Activated T-cell treated with anti-CD3 and anti-CD28 coated beads for 1 hour (primary cell): Measurements from ENCODE around the gene ROCK2.

ENCODE experiments used
- DNase-seq: peaks from one replicate; pipeline ENCODE4 v3.0.0-alpha.2; 2020; ENCODE audit warnings: low read depth

Gene ROCK2

DNA sequence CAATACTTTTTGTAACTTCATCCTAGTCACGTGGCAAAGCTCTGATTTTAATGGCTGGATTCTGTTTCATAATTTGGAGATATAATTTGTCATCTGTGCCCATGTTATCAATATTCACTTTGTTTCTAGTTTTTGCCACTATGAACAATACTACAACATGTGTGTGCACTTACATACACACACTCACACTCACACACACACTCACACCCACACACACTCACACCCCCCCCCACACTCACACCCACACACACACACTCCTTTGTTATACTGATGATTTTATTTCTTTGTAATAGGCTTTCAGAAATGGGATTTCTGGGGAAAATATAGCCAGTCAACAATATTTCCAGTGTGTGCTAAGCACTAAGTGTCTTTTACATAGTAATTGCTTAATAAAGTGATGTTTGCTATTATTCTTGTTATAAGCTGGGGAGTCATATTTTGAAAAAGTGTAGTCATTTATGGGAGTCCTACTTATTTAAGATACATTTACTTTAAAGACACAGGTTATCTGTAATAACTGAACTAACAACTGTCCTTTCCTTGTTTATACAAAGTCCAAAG lies 22.8 kb upstream of the ROCK2 start:
- no peak for DNase-seq

DNA sequence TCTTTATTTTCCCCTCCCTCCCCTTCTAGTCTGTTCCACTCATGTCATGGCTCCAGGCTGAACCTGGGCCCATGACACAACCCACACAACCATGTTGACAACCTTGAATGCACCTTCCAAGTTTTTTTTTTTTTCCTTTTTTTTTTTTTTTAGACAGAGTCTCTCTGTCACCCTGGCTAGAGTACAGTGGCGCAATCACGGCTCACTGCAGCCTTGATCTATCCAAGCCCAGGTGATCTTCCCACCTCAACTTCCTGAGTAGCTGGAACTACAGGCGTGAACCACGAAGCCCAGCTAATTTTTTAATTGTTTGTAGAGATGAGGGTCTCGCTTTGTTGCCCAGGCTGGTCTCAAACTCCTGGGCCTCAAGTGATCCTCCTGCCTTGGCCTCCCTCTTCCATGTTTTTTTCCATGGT lies 21.9 kb upstream of the ROCK2 start:
- DNase-seq = no peak

DNA sequence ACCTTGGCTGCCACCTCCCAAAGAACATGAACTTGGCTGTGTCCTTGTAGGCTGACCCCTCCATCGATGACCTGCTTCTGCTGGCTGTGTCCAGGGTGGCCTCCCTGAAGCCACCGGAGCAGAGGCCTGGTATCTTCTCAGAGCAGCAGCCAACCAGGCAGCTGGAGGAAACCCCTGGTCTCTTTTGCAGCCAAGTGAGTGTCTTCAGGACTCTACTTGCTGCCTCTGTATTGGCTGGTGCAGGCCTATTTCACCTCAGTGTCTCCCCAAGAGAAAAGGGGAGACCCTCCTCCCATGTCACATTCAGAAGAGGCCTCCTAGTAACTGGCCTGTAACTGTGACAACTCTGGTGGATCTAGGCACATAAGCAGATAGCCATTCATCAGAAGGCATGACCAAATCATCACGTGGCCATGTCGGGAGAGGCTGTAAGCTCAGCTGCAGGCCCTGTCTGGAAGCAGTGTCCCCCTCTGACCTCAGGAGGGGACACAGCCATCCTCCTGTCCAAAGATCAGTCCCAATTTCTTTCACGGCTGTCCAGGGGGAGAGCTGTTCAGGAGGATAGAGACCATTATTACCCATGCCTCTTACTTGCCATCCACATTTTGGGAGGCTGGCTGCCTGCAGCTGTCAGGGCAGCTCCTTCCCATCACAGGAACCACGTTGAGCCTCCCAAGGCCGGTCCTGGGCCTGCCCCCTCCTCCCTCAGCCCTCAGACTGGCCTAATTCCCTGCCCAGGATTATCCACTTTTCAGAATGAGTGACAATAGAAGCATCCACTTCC lies 20.9 kb upstream of the ROCK2 start:
- DNase-seq = no peak

DNA sequence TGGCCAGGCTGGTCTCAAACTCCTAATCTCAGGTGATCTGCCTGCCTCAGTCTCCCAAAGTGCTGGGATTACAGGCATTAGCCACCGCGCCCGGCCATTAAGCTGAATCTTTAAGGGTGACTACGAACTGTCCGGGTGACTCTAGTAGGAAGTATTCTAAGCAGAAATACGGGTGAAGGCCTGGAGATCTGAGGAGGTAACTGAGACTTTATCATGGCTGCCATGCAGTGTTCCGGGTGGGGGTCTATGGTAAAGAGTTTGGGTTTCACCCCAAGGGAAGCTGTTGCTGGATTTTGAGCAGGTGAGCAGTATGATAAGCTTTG lies 20.1 kb upstream of the ROCK2 start:
- DNase-seq = no peak

DNA sequence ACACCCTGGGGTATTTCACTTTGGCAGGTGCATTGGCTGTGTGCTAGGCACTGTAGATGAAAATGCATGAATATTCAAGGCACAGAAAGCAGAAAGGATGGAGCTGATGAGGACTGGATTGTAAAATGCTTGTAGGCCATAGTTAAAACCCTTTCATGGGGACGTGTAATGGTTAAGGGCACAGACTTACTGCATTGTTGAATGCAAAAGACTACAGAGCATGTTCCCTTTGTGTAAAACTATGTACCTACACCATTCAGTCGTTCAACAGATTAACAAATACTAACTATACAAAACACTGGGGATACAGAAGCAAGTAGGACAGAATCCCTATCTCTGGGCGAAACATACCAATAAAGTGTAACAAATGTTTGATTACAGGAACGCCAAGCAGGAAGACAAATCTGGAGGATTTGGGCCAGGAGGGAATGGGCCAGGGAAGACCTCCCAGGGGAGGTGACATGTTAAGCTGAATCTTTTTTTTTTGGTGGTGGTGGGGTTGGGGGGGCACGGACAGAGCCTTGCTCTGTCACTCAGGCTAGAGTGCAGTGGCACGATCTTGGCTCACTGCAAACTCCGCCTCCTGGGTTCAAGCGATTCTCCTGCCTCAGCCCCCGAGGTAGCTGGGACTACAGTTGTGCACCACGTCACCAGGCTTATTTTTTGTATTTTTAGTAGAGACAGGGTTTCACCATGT lies 19.6 kb upstream of the ROCK2 start:
- no peak for DNase-seq

DNA sequence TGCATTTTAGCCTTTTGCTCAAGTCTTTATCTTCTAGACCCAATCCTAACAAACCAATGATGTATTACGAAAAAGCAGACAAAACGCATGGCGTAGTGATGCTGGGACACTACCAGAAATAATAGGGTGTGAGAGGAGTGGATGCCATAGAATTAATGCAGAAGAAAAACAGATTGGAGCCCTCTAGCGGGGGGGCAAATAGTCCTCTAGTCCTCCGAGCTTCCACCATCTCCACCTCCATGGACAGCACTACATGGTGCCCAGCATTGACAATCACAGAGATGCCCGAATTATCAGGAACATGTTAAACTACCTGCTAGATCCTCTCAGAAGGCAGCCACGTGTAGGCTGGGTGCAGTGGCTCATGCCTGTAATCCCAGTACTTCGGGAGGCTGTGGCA lies 15.4 kb upstream of the ROCK2 start:
- no peak for DNase-seq

DNA sequence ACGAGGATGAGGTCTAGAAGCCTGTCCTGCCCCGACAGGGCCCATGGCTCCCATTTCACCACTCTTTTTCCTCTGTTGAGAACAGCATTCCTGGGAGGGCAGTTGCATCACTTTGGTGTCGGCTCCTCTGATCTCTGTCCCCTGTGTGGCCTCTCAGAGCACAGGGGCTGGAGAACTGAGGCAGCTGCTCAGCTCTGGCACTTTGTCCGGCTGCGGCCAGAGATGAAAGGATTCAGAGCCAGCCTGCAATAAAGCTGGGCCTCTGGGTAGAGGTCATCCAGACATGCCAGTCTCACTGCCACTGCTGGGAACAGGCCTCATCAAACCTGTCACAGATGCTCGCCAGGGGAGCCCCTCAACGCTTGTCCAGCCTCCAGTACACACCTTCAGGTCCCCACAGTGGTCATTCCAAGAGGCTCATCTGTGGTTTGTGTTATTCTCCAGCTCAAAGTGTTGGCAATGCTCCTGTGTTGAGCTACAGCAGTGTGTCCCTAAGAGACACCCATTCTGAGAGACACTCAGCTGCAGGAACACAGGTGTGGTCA lies 13.1 kb upstream of the ROCK2 start:
- DNase-seq = no peak

DNA sequence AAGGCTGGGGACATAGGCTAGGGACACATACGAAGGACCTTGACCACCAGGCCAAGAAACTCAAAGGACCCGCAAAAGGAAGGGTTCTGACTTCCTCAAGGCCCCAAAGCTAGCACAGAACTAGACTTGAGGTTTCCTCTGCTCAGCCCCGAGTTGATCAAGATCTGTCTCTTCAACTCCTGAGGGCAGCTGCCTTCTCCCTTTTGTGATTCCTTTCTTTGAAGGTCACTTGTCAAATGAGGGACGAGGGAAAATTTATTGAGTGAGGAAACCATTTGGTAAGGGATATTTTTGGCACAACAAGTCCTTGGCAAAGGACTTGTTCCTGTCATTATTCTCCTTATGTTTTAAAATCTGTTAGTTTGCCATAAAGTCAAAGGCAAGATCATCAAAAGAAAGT lies 12.3 kb upstream of the ROCK2 start:
- no peak for DNase-seq

DNA sequence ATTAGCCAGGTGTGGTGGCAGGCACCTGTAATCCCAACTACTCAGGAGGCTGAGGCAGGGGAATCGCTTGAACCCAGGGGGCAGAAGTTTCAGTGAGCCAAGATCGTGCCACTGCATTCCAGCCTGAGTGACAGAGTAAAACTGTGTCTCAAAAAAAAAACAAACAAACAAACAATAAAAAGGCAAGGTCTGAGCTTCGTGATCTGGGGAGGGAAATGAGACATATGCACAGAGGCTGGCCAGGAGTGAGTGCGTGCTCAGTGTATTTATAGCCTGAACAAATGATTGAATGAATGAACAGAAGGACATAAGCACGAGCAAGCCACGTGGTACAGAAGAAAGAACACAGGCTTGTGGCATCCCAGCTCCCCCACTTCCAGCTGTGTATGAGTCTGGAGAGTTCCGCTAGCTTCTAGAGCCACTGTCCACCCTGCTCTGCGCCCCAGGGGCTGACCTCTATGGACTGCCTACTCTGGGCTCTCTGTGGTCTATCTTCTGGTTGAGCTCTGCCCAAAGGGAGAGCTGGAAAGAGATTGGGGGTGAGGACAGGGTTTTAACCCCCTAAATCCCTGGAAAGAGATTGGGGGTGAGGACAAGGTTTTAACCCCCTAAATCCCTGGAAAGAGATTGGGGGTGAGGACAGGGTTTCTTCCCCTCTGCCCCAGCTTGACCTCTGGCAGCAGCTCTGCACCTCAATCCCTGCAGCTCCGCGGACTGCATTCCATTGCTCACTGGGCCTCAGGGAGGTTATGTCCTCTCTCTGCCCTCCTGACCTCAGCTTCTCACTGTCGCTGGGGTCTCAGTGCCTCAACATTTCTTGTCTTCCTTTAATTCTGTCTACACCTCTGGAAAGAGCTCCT lies 11.0 kb upstream of the ROCK2 start:
- DNase-seq = no peak

DNA sequence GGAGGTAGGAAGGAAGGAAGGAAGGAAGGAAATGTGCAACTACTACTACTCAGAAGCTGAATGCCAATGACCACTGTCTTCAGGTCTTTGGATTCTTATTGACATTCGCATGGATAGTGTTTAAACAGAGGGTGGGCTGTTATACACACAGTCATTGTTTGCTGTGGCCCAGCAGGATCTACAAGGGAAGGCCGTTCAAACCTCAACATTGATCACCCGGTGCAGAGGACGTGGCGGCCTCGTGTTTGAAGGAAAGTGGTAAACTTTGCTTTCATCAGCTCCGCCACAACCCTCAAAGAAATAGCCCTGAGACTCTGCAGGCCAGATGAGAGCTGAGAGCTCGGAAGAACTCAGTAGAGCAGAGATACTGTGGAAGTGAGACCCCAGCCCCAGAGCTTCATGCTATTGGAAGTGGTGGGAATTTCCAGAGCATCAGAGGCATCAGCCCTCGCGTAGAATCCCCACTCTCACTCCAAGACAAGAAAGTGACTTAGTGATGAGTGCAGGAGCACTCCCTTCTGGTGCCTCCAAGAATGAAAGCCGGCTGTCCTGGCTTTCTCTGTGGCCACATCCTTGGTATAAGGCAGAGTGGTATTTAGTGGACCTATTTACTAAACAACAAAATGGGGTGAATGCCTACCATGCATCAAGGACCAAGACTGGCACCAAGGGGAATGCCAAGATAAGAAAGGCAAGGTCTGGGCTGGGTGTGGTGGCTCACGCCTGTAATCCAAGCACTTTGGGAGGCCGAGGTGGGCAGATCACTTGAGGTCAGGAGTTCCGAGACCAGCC lies 10.1 kb upstream of the ROCK2 start:
- DNase-seq = no peak

DNA sequence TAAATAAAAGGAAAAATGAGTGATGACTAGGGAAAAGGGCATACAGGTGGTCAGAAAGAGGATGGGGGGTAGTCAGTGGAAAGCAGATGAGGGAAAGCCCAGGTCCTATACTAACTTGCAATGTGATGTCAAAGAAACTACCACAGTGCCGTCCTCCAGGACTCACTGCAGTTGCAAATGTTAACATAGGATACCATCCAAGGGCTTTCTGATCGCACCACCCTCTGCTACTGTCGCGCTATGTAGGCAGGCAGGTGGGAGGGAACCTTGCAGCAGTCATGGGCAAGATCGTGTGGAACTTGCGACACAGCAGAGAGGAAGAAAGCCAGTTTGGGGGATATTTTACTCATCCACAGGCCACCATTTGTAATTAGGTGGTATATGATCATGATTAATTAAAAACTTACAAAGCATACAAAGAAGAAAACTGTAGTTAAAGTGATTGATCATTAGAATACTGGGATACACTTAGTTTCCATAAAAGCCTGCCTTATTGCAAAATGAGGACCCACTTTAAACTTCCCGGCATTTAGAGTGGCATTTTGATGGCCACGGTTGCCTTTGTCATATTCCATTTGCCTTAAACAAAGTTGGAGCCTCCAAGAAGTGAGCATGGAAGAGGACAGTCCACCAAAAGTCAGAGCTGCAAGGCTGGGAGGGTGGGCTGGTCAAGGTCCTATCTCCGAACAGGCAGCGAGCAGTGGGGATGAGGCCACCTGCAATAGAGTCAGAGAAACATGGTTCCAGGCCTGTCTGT lies 8.5 kb upstream of the ROCK2 start:
- no peak for DNase-seq

DNA sequence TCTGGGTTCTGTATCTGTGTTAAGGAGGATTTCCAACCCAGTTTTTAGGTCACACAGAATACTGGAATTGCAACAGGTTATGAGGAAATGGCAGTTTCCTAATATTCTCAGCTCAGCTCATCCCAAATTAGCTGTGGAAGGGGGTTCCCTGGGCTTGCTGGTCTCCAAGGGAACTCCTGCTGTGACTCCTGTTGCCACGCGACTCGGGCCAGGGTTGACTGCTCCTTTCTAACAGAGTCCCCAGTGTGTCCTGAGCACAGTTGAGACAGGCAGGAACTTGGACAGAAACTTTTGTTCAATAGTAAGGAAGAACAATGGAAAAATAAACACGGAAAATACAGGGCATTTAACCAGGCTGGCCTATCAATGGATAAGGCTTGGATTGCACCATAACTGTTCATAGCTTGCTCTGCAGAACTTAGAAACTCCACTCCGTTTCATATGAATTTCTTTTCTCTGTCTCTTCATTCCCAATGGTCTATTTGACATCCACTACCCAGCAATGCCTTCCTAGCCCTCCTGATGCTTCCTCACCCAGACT lies 3.8 kb upstream of the ROCK2 start:
- DNase-seq = no peak

DNA sequence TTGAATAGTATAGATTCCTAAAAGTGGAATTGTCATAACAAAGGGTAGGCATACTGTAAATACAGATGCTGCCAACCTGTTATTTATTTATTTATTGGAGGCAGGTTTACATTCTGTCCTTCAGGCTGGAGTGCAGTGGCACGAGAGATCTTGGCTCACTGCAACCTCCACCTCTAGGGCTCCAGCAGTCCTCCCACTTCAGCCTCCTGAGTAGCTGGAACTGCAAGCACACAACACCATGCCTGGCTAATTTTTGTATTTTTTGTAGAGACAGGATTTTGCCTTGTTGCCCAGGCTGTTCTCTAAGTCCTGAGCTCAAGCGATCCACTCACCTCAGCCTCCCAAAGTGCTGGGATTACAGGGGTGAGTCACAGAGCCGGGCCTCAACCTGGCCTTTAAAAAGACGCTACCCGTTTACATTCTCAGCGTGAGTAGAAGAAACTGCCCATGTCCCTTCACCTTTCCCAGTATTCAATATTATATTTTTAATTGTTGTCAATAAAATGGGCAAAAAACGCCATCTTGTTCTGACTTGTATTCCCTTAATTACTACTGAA lies 3.0 kb upstream of the ROCK2 start:
- DNase-seq = no peak

DNA sequence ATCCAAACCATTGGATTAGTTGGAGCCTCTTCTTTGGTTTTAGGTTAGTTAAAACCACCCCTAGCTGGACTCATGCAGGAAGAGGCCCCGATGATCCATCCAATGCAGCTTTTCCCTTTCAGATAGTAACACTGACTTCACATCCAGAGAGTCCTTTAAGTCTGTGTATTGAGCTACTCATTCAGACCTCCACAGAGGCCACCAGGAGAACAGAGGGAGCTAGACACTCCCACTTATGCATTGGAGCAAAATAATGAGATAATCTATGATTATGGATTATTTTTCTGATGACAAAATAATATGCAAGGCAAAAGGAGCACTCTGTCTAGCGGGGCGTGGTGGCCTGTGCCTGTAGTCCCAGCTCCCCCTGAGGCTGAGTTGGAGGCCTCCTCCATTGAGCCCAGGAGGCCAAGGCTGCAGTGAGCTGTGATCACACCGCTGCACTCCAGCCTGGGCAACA lies 1.6 kb upstream of the ROCK2 start:
- DNase-seq = no peak

DNA sequence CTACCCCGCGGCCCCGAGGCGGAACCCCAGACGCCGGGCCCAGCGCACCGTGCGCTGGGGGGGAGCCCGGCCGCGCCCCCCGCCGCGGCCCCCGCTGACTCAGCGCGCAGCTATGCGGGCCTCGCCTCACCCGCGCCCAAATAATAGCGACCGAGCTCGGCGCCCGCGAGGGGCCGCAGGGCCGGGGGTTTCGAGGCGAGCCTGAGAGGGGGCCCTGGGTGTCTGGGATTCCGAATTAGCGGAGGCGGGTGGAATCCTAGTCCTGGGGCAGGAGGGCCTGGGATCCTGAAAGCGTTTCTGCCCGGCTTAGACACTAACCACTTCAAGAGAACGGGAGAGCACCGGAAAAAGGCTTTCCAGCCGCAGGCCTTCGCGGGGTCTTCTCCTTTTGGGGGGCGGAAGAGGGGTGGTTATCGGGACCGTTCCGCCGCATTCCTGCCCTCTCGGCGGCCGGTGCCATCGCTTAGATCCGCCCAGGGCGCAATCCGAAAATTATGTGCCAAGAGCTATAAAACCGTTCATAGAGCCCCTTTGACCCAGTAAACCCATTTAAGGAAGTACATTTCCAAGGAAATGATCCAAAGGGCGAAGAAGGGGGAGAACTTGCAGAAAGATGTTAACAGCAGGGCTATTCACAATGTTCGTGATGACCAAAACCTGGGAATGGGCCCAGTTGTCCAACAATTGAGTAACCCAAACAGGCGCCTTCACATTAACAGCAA lies 681 bp upstream of the ROCK2 start:
- no peak for DNase-seq

DNA sequence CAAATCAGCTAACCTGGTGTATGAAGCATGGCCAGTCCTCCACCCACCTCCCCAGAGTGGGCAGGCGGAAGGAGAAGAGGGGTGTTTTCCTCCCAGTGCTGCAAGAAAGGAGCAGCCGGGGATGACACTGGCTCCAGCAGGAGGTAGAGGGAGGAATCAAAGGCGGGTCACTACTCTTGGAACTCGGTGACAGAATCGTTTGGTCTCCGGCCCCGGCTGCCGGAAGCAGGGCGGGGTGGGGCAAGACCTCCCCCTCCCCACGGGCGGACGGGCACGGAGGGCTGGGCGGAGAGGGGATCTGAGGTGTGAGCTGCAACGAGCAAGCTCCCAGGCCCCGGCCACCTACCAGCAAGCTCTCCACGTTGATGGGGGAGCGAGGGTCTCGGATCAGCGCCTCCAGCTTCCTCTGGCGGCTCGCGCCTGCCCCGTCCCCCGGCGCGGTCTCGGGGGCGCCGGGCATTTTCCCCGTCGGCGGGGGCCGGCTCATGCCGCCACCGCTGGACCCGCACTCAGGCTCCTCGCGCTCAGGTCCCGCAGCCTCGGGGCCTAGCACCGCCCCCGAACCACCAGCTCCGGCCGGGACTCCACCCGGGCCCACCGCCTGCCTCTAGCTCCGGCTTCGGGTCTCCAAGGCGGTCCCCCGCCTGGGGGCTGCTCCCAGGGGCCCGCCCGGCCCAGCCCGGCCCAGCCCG lies 640 bp downstream of the ROCK2 start:
- DNase-seq = peak; percentile 8

DNA sequence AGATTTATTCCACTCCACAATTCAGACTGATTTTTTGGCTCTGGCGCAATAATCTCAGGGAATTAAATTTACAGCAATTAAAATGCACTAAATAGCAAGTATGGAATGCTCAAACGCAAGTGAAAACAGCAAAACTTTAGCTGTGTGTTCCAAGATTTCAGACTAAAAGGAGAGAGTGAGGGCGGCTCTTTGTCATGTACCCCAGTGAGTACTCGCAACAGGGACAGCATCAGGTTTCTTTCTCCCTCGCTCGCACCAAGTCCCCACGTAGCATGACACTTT lies 1.1 kb downstream of the ROCK2 start:
- DNase-seq = no peak

DNA sequence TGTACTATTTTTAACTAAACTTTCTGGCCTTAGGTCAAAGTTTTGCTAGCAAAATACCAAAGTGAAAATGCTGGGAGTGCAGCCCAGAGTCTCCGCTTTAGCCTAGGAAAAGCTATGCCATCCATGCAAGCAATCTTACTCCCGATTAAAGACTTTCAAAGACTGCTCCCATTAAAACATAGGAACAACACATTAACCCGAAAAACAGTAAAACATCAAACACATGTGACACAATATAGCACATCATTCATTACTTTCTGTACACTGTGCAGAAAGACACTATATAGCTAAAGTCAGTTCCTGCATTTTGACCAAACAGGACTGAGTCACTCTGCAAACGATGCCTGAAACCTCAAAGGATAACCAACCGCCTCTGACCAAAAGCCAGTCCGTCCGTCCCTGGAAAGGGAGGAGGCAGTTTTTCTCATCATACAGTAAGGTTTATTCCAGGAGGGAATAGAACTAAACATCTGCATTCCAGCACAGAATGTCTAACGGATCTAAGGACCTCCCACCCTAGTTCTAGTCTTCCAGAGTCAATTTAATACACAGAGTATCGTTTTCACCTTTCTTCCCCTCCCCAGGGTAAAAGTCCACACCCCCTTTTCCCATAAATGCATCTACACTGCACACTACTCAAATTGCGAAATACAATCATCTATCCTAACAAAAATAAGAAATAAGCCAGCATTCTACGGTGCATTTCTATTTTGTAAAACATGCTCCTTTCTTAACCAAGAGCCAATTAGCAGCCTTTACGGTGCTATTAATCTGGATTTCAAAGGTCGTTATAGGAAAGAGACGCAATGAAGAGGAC lies 1.7 kb downstream of the ROCK2 start:
- no peak for DNase-seq
